Endothelial cell (in vitro differentiated cells): Measurements from ENCODE around the gene MRGPRG. TPM values are rescaled to one million over a fixed set of nuclear protein-coding genes. Genes with fewer than 3 reads are reported as not detected.

Source experiments
- DNase-seq: peaks from one replicate; pipeline ENCODE4 v3.0.0; 2021; ENCODE audit warnings: low spot score
- H3K27ac Mint-ChIP-seq: one replicate; pipeline ENCODE4 v1.8.0; 2021; ENCODE audit warnings: mixed read lengths, inconsistent platforms; ENCODE audit not compliant: unreplicated experiment
- H3K27me3 Mint-ChIP-seq: one replicate; pipeline ENCODE4 v1.8.0; 2021; ENCODE audit warnings: mild to moderate bottlenecking, moderate library complexity, mixed read lengths, inconsistent platforms; ENCODE audit not compliant: unreplicated experiment
- H3K36me3 Mint-ChIP-seq: one replicate; pipeline ENCODE4 v1.8.0; 2021; ENCODE audit warnings: mild to moderate bottlenecking, low read depth, mixed read lengths, inconsistent platforms; ENCODE audit not compliant: unreplicated experiment
- H3K4me1 Mint-ChIP-seq: one replicate; pipeline ENCODE4 v1.8.0; 2021; ENCODE audit warnings: mild to moderate bottlenecking, mixed read lengths, inconsistent platforms; ENCODE audit not compliant: unreplicated experiment
- H3K4me3 Mint-ChIP-seq: one replicate; pipeline ENCODE4 v1.8.0; 2021; ENCODE audit warnings: mild to moderate bottlenecking, mixed read lengths, inconsistent platforms; ENCODE audit not compliant: unreplicated experiment
- H3K9me3 Mint-ChIP-seq: one replicate; pipeline ENCODE4 v1.8.0; 2021; ENCODE audit warnings: mixed read lengths, inconsistent platforms; ENCODE audit not compliant: unreplicated experiment
- total RNA-seq: library from RNA; stranded (reverse); fragmentation: NEBNext Ultra II Directional; extraction: Animal tissue kit (Norgen Biotek cat#: 25700); gene quantifications from one replicate; pipeline ENCODE4 v1.2.1, GENCODE V29; 2021; ENCODE audit not compliant: unreplicated experiment
- TF ChIP-seq, protein P1 (sequence below): fragments of 200-600 bp; sonication (generic); IDR thresholded peaks from one replicate; pipeline ENCODE4 v1.5.0; 2021; ENCODE audit warnings: antibody characterized with exemption; ENCODE audit not compliant: unreplicated experiment

MRGPRG gene
- total RNA-seq, 1 donor from 2014 or later, result not detected

GRCh38 chr11:3231550-3231850 lies 12.9 kb upstream of the MRGPRG start:
- DNase-seq, result no peak
- H3K4me1 Mint-ChIP-seq, result peaks cover 14% of the 10 kb centered on the region
- H3K36me3 Mint-ChIP-seq, result no peaks in the 10 kb centered on the region
- peaks cover 3% of the 10 kb centered on the region for H3K27me3 Mint-ChIP-seq
- H3K9me3 Mint-ChIP-seq, result no peaks in the 10 kb centered on the region
- H3K27ac Mint-ChIP-seq, result no peak overlapping the region
- TF ChIP-seq, protein P1, sequence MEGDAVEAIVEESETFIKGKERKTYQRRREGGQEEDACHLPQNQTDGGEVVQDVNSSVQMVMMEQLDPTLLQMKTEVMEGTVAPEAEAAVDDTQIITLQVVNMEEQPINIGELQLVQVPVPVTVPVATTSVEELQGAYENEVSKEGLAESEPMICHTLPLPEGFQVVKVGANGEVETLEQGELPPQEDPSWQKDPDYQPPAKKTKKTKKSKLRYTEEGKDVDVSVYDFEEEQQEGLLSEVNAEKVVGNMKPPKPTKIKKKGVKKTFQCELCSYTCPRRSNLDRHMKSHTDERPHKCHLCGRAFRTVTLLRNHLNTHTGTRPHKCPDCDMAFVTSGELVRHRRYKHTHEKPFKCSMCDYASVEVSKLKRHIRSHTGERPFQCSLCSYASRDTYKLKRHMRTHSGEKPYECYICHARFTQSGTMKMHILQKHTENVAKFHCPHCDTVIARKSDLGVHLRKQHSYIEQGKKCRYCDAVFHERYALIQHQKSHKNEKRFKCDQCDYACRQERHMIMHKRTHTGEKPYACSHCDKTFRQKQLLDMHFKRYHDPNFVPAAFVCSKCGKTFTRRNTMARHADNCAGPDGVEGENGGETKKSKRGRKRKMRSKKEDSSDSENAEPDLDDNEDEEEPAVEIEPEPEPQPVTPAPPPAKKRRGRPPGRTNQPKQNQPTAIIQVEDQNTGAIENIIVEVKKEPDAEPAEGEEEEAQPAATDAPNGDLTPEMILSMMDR, result no peak
- H3K4me3 Mint-ChIP-seq, result no peak overlapping the region

DNA sequence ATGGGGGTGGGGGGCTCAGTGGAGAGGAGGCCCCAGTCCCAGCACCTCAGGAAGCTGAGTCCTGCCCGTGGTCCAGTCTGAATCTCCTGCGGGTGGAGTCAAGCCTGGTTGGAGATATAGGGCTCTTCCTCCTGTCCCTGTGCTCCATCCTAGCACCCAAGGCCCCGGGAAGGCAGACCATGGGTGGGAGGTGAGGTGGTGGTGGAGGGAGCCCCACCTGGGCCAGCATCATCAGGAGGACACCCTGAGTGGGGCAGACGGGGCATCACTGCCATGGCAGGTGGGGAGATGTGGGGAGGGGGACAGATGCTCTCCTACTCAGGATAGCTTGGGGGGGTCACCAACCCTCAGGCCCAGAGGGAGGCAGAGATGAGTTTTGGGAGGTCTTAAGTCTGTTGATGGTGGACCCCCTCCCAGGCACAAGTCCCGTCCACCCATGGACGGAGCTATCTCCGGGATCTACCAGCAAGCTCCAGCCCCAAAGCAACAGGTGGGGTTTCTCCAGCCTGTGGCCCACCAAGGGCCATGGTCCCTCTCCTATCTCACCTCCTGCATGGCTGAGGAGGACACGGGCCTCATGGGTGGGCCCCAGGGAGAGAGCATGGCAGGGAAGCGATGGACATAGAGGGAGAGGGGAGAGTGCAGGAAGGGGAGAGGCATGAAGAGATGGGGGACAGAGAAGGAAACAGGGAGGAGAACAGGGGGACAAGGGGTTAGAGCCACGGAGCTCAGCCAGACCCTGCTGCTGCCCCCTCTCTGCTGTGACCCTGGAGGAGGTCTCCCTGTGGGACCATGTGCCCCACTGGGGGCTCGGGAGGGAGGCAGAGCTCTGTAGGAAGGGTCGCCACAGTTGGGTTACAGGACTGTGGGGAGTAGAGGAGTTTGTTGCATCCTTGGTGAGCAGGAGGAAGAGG lies 12.3 kb upstream of the MRGPRG start:
- H3K4me3 Mint-ChIP-seq, result no peak overlapping the region
- TF ChIP-seq, protein P1, result no peak
- H3K36me3 Mint-ChIP-seq, result no peaks in the 10 kb centered on the region
- no peaks in the 10 kb centered on the region for H3K9me3 Mint-ChIP-seq
- H3K27me3 Mint-ChIP-seq, result peaks cover 4% of the 10 kb centered on the region
- peaks cover 19% of the 10 kb centered on the region for H3K4me1 Mint-ChIP-seq
- no peak for DNase-seq
- H3K27ac Mint-ChIP-seq, result no peak overlapping the region

DNA sequence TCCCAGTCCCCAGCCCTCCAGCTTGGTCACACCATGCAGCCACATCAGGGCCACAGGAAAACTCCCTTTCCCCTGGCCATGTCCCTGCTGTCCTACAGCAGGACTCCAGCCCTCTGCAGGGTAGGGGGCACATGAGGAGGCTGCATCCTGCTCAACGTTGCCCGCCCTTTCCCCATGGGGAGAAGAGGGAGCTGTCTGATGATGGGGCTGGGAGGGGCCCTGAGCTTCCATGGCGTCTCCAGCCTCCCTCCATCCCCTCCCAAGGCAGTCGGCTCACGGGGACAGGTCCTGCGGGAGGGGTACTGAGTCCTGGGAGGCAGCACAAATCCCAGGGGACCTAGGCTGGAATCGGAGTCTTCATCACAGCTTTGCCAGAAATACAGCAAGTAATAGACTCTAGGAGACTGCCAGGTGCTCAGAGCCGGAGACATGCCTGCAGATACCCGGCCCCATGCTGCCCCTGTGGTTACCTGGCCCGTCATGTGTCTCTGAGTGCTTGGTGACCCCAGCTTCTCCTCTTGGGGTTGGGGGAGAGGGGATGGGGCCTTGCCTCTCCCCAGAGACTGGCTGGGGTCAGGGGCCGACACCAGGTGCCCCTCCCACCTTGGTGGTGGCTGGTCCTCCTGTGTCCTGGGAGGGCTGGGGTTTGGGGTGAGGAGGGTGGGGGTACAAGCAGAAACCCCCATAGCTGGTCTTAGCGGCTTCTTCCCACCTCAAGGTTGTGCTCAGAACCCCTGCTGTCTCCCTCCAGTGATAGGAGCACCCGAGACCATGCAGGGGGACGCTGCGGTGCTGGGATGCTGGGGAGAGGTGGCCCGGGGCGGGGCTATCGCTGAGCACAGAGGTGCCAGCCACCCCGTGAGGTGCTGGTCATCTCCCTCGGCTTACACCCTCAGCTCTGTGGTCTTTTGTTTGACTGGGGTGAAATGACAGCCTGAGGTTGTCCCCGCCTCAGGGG lies 11.3 kb upstream of the MRGPRG start:
- peaks cover 4% of the 10 kb centered on the region for H3K27me3 Mint-ChIP-seq
- DNase-seq, result no peak
- H3K36me3 Mint-ChIP-seq, result no peaks in the 10 kb centered on the region
- peaks cover 12% of the 10 kb centered on the region for H3K4me1 Mint-ChIP-seq
- no peaks in the 10 kb centered on the region for H3K9me3 Mint-ChIP-seq
- TF ChIP-seq, protein P1, result no peak
- no peak overlapping the region for H3K4me3 Mint-ChIP-seq
- H3K27ac Mint-ChIP-seq, result no peak overlapping the region

DNA sequence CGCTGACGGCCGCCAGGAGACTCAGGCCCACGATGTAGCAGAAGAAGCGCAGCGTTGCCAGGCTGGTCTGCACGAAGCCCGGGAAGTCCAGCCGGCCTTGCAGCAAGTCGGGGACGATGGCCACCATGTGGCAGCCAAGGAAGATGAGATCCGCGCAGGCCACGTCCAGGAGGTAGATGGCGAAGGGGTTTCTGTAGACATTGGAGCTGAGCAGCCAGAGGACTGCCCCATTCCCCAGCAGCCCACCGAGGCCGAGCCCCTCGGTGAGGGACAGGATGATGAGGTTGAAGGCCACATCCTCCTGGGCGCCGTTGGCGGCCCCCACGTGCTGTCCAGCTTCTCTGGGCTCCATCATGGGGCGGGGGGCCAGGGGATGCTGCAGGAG lies 9.8 kb upstream of the MRGPRG start:
- Mint-ChIP-seq H3K4me1 (peaks cover 6% of the 10 kb centered on the region), H3K4me3 (no peak overlapping the region), H3K27me3 (peaks cover 6% of the 10 kb centered on the region), H3K27ac (no peak overlapping the region), H3K9me3 (no peaks in the 10 kb centered on the region), H3K36me3 (no peaks in the 10 kb centered on the region)
- TF ChIP-seq, protein P1, result no peak
- no peak for DNase-seq
